ENCODE data around the gene HERPUD2. TPM values are rescaled to one million over a fixed set of nuclear protein-coding genes. Genes with fewer than 3 reads are reported as not detected.

HERPUD2 gene, protein sequence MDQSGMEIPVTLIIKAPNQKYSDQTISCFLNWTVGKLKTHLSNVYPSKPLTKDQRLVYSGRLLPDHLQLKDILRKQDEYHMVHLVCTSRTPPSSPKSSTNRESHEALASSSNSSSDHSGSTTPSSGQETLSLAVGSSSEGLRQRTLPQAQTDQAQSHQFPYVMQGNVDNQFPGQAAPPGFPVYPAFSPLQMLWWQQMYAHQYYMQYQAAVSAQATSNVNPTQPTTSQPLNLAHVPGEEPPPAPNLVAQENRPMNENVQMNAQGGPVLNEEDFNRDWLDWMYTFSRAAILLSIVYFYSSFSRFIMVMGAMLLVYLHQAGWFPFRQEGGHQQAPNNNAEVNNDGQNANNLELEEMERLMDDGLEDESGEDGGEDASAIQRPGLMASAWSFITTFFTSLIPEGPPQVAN
- total RNA-seq: 10 to 100 TPM; 25.3 to 44.1 (median 39.3) TPM

DNA sequence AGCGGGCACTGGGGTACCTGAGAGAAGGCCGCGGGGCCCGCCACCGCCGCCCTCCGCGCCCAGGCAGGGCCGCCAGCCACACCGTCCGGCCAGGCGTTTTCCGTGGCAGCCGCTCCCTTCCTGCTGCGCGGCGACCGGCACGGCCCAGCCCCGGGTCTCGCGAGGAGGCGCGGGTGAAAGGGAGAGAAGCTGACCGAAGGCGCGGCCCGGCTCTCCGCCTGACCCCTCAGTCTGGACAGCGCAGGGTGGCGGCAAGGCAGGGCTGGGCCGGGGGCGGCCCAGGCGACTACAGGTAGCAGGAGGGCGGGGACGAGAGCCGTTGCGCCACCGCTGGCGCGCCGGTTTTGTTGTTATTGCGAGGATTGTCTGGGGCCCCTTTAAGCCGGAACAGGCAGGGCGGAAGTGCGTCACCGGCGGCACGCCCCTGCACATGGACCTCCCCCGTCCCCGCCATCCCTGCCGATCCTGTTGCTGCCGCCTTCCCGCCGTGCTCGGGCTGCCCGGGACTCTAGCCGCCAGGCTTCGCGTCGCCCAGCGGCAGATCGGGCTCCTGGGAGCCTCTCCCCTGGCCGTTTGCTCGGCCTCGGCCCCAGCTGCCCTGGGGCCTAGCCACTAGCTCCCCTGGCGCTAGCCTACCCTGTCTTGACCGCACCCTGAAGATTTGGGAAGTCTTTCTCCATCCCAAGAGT is at the start of gene HERPUD2:
HERPUD2 (minus strand) TSS at position 352 of the 689 bp plus-strand sequence. CDS start 805 bp downstream, outside the sequence.
- peaks cover 0 to 50% (median 32%) of the 10 kb centered on the region in 4 donors for H3K4me1 ChIP-seq
- WGBS, 2 donors: 0 to 1% methylated on average over 41 to 55 of the region's 68 CpGs
- H3K9me3 ChIP-seq: no peaks in the 10 kb centered on the region
- DNase-seq (ENCODE audit: low spot score in 2 of 2): peak; percentile 85 to 89
- H3K27me3 ChIP-seq: no peaks in the 10 kb centered on the region
- TF ChIP-seq POLR2A (IDR thresholded peaks at IDR 0.05) (peak; percentile 86 to 94), EP300 (IDR thresholded peaks at IDR 0.05) (peak; percentile 82 to 97)
- TF ChIP-seq, protein P1, sequence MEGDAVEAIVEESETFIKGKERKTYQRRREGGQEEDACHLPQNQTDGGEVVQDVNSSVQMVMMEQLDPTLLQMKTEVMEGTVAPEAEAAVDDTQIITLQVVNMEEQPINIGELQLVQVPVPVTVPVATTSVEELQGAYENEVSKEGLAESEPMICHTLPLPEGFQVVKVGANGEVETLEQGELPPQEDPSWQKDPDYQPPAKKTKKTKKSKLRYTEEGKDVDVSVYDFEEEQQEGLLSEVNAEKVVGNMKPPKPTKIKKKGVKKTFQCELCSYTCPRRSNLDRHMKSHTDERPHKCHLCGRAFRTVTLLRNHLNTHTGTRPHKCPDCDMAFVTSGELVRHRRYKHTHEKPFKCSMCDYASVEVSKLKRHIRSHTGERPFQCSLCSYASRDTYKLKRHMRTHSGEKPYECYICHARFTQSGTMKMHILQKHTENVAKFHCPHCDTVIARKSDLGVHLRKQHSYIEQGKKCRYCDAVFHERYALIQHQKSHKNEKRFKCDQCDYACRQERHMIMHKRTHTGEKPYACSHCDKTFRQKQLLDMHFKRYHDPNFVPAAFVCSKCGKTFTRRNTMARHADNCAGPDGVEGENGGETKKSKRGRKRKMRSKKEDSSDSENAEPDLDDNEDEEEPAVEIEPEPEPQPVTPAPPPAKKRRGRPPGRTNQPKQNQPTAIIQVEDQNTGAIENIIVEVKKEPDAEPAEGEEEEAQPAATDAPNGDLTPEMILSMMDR (IDR thresholded peaks at IDR 0.05): peak in 1 of 5 experiments; percentile 47
- peak within 1 kb of the TSS; percentile 79 to 99 (median 96) for H3K27ac ChIP-seq
- peaks cover 0 to 11% (median 0%) of the 10 kb centered on the region in 3 donors for H3K36me3 ChIP-seq
- H3K4me3 ChIP-seq: peak within 1 kb of the TSS; percentile 86 to 93 (median 90)

DNA sequence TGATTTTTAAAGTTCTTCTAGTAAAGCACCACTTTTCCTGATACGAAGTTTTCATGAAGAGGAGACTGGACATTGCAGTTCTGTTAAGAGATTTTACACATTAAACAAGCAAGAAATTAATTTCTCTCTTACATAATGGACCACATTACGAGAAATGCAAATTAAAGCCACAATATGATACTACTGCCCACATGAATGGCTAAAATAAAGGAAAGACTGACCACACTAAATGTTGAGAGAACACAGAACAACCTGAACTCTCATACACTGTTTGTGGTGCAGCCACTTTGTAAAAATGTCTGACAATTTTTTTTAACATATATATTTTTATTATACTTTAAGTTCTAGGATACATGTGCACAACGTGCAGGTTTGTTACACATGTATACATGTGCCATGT is 44.0 kb upstream of the HERPUD2 start:
- no peak for TF ChIP-seq POLR2A (IDR thresholded peaks at IDR 0.05)
- TF ChIP-seq EP300 (IDR thresholded peaks at IDR 0.05): no peak
- TF ChIP-seq, protein P1 (IDR thresholded peaks at IDR 0.05): no peak
- Histone ChIP-seq H3K9me3 (no peaks in the 10 kb centered on the region), H3K27me3 (no peaks in the 10 kb centered on the region), H3K4me3 (no peak overlapping the region), H3K4me1 (no peaks in the 10 kb centered on the region), H3K36me3 (no peaks in the 10 kb centered on the region), H3K27ac (no peak overlapping the region)
- no peak for DNase-seq (ENCODE audit: low spot score in 2 of 2)
- 92 to 93% methylated on average over 3 of the region's 3 CpGs for WGBS, 2 donors

DNA sequence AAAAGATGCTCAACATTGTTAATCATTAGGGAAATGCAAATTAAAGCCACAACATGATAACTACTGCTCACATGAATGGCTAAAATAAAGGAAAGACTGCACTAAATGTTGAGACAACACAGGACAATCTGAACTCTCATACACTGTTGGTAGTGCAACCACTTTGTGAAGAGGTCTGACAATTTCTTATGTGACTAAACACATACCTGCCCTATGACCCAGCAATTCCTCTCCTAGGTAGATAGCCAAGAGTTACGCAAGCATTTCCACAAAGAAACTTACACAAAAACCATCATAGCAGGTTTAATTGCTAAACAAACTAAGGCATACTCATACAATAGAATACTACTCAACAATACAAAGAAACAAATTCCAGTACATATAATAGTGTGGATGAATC is 41.8 kb upstream of the HERPUD2 start:
- H3K9me3 ChIP-seq: no peaks in the 10 kb centered on the region
- H3K4me3 ChIP-seq: no peak overlapping the region
- no peaks in the 10 kb centered on the region for H3K27me3 ChIP-seq
- 96 to 100% methylated on average over 1 of the region's 1 CpG for WGBS, 2 donors
- TF ChIP-seq POLR2A (IDR thresholded peaks at IDR 0.05) (no peak), EP300 (IDR thresholded peaks at IDR 0.05) (no peak)
- TF ChIP-seq, protein P1 (IDR thresholded peaks at IDR 0.05): no peak
- no peaks in the 10 kb centered on the region for H3K36me3 ChIP-seq
- no peak for DNase-seq (ENCODE audit: low spot score in 2 of 2)
- no peaks in the 10 kb centered on the region for H3K4me1 ChIP-seq
- no peak overlapping the region for H3K27ac ChIP-seq

DNA sequence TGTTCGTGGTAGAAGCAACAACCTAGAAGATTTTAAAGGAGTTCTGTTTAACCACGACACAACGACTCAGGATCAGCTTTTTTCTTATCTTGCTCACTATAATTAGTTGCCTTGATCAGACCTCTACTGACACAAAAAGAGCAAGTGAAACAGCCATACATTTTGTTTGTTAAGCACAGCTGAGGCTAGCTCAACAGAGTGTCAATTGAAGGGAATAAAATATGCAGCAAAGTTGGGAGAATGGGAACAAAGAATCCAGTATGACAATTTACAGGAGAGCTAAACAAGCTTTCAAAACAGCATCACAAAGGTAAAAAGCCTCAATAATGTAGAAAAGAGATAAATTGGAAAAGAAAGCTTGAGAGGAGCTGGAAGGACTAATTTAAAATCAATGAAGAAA is 40.5 kb upstream of the HERPUD2 start:
- DNase-seq (ENCODE audit: low spot score in 2 of 2): no peak
- H3K4me3 ChIP-seq: no peak overlapping the region
- no peaks in the 10 kb centered on the region for H3K4me1 ChIP-seq
- no peaks in the 10 kb centered on the region for H3K27me3 ChIP-seq
- H3K9me3 ChIP-seq: no peaks in the 10 kb centered on the region
- 67 to 69% methylated on average over 3 of the region's 3 CpGs for WGBS, 2 donors
- no peak for TF ChIP-seq EP300 (IDR thresholded peaks at IDR 0.05)
- TF ChIP-seq, protein P1 (IDR thresholded peaks at IDR 0.05): no peak
- H3K27ac ChIP-seq: no peak overlapping the region
- H3K36me3 ChIP-seq: no peaks in the 10 kb centered on the region

DNA sequence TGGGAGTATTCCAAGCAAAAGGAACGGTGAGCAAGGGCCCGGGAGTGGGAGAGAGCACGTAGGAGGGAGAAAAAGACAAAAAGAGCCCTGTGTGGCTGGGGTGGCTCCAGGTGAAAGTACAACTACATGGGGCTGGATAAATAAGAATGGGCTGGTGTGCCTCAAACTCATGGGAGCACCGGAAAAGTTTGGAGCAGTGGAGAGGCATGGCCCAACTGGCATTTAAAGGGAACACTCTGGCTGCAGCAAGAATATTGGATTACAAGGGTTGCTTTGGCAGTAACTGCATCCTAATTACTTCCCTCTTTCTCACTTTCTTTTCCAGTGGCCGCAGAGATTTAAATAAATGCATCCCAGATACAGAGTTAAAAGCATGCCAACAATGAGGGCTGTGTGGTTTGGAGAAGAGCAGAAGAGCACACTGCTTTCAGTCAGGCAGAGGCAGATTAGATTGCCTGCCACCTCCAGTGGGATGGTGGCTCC is 39.1 kb upstream of the HERPUD2 start:
- DNase-seq (ENCODE audit: low spot score in 2 of 2): no peak
- H3K36me3 ChIP-seq: no peaks in the 10 kb centered on the region
- H3K4me3 ChIP-seq: no peak overlapping the region
- TF ChIP-seq POLR2A (IDR thresholded peaks at IDR 0.05) (no peak), EP300 (IDR thresholded peaks at IDR 0.05) (no peak)
- TF ChIP-seq, protein P1 (IDR thresholded peaks at IDR 0.05): no peak
- H3K4me1 ChIP-seq: peaks cover 0 to 4% (median under 1%) of the 10 kb centered on the region in 4 donors
- H3K27ac ChIP-seq: no peak overlapping the region
- 32 to 33% methylated on average over 5 of the region's 5 CpGs for WGBS, 2 donors
- H3K9me3 ChIP-seq: no peaks in the 10 kb centered on the region
- no peaks in the 10 kb centered on the region for H3K27me3 ChIP-seq
